HG03378 (cell line): ENCODE results near the gene ZBTB43.

ENCODE experiments used
- ATAC-seq: cut with Tn5 transposase; IDR thresholded peaks from one replicate; pipeline ENCODE4 v1.9.1; 2021; ENCODE audit warnings: mild to moderate bottlenecking, moderate library complexity; ENCODE audit not compliant: unreplicated experiment

ZBTB43 gene

DNA sequence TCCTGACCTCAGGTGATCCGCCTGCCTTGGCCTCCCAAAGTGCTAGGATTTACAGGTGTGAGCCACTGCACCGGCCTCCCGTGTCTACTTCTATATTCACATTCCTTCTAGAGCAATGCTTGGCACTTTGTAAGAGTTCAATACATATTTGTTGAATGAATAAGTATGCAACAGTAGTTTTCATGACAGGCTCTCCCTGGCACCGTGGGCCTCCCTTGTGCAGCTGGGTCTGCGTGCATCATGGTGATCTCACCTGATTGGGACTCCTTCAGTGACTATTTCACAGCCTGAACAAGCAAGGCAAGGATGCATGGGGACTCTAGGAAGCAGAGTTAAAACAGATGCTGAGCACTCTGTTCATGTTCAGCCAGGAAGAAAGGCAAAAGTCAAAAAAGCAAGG lies 48.8 kb downstream of the ZBTB43 start:
- no peak for ATAC-seq

DNA sequence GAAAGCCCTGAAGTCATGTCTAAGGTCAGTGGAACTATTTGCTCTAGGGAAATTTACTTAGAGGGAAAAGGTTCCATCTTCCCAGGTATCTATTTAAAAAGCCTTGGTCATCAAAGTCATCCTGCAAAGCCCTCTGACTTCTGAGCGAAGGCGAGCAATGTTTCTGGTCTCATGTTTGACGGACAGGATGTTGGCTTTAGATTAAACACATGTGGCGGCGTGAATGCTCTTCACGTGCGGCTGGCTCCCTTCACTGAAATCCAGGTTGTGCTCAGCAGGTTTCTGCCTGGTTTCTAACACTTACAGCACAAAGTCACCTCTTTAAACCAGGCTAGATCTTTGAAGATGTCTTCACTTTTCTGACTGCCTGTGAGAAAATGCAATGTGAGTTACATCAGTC lies 49.9 kb downstream of the ZBTB43 start:
- no peak for ATAC-seq

DNA sequence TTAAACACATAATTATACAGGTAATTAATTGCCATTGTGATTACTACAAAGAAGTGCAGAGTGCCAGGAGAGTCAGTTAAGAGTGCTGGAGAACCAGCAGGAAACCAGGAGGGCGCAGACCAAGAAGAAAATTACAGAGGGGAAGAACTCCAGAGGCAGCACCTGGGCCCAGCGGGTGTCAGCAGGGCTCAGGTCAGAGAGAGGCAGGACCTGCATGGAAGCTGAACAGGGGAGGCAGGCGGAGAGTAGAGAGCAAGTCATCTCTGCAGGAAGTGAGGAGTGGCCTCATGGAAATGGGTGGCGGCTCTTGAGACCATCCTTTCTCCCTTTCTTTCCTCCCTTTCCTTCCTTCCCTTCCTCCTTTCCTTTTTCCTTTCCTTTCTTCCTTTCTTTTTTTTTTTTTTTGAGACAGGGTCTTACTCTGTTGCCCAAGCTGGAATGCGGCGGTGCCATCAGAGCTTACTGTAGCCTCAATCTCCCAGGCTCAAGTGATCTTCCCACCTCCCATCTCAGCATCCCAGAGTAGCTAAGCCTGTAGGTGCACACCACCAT lies 51.6 kb downstream of the ZBTB43 start:
- no peak for ATAC-seq

DNA sequence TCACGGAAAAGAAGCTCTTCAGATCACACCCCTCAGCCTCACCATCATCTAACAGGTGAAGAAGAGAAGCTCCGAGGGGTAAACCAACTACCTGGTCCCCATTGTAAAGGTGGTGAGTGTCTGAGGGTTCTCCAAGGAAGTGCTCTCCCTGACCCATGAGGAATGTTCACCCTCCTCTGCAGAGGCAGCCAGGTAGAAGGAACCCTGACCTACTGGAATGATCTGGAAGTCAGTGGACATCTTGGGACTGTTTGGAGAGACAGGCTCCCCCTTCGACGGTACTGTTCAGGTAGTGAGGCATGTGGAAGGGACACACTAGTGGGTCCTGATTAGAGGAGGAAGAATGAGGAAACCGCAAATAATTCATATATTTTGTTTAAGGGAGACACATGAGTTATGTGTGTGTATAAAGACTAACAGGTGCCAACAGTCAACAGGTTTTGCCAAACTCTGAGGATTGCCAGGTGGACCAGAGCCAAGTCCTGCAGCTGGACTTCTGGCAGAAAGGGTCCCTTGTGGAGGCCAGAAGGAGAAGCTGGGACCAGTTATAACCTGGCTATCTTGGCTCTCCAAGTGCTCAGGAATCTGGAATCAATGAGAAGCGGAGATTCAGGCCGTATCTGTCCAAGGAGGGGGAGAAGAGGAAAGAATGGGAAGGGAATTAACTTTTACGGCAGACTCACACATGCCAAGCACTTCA lies 52.6 kb downstream of the ZBTB43 start:
- no peak for ATAC-seq

DNA sequence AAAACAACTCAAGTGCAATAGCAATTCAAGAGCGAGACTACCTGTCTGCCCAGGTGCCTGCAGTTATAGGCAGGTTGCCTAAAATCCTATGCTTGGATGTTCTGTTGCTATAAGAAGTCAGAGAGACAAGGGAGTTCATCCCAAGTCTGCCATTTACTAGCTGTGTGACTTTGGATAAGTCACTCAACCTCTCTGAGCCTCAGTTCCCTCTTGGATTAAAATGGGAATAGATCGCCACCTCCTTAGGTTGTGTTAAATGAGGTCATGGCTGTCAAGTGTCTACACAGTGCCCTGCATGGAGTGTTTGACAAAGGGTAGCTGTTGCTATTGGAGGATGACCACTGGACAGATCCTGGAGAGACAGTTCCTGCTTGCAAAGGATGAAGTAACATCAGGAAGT lies 54.3 kb downstream of the ZBTB43 start:
- no peak for ATAC-seq

DNA sequence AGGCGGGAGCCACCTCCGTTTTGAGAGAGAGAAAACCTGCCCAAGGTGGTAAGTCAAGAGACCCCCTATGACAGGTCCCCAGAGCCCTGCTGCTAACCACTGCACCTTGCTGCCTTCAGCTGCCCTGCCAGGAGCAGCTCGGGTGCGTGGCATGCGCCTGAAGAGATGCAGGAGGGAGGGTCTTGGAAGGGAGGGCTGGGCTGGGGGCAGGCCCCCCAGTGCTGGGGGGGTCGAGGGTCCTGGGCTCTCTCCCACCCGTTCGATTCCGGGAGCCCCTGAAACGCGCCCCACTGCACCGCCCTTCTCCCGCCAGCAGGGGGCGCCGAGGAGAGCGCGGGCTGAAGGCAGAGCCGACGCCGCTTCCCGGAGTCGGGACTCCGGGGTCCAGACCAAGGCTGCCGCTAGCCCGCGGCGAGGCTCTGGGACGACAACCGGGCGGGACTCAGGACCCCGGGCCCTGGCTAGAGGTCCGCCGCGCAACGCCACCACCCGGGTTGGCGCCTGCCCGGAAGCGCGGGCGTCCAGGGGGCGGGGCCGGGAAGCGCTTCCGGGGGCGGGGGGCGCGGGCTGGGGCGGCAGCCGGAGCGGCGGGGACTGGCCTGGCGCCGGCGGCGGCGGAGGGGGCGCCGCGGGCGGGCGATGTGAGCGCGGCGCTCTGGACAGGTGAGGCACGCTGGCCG lies 55.4 kb downstream of the ZBTB43 start, which contains the start of gene ZBTB34:
TSS of gene ZBTB34 (plus strand) at position 563 of the 680 bp plus-strand sequence. CDS start 18,761 bp downstream, outside the sequence.
- ATAC-seq = peak; percentile 56

DNA sequence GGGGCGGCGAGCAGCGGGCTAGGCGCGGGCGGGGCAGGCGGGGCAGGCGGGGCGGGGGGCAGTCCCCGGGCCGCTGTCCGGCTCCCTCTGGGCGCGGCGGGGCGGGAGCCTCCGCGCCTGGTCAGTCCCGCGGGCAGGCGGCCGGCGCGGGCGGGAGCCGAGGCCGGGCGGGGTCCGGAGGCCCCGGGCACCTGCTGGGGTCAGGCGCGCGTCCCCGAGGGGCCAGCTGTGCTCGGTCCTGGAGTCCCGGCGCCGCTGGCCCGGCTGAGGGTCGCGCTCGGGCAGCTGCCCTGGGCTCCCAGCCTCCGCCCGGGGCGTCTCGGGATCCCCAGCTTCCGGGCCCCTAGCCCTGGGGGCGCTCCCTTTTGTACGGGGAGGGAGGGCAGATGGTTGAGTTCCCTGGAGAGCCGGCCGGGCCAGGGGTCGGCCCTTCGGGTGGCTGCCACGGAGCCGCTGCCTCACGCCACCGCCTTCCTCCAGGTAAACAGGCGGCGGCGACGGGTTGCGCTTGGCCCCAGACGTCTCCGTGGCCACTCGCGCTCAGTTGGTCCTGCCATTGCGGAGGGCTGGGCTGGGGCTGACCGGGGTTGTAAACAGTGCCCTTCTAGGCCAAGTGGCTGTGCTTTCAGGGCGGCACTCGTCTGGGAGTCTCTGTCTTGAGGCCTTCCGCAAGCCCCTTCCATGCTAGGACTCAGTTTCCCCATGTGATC lies 56.1 kb downstream of the ZBTB43 start:
- peak; percentile 12 for ATAC-seq

DNA sequence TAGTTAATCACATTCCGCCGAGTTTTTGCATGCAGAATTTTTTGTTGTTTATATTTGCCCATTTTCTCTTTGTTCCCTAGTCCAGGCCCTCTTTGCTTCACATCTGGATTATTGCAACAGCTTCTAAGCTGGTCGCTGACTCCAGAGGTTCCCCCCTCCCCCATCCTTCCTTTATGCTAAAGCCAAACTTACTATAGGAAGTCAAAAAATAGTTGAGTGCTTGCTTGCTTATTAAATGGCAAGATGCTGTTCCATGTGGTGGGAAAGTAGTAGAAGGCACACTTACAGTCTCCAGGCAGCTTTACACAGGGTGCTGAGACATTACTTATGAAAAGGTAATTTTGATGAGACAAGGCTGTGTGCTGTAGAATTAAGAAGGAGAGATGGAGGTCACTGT lies 56.9 kb downstream of the ZBTB43 start:
- no peak for ATAC-seq

DNA sequence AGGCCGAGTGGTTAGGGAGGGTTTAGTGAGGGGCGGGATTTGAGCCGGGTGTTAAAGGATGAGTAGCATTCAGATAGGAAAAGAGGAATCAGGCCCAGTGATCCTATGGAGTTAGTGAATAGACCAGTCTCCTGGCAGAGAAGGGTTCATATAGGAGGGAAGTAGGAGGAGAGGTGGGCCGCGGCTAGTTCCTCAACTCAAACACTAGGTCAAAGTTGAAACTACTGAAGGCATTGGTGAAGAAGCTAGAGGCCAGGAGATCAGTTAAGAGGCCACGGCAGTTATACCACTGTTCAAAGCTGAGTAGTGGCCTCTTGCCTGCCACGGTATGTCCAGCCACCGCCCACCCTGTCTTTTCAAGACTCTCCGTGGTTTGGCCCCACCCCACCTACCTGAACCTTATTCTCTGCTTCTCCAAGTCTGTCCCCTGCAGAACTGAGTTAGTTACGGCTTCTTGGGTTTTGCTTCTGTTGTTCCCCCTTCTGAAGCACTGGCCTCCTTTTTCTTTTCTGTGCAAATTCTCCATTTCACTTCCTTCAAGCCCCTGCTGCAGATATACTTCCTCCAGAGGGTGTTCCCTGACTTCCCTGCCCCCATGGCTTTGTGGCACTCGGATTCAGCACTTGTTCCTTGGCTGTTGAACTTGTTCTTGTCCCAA lies 57.4 kb downstream of the ZBTB43 start:
- ATAC-seq = no peak

DNA sequence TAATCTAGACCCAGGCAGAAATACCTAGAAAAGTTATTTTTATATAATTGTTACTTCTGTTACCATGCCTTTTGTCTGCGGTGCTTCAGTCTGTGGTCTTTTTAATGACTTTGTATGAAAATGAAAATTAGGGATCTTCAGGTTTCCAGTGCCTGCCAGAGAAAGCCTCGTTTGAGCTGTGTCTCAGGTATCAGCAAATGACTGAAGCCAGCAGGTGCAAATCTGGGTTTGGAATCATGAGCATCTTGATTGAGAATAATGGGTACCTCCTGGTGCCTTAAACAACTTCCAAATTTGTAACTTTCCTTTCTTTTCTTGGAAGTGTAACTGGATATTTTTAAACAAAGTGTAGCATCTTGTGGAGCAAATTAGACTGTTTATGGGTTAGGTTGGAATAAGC lies 59.9 kb downstream of the ZBTB43 start:
- no peak for ATAC-seq

DNA sequence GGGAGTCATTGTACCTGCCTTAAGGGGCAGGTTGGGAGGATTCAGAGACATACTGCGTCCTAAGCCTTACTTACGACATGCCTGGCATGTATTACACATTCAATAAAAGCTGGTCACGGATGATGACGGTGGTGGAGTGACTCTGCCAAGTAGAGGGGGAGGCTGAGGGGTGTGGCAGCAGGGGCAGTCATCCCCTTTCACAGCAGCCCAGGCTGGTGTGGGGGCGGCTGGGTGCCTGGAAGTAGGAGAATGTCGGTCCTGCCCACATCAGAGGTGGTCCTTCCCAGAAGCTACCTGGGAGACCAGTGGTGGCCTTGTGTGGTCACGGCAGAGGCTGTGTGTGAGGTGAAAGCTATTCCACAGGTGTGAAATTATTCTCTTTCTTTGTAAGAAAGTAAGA lies 64.5 kb downstream of the ZBTB43 start:
- no peak for ATAC-seq

DNA sequence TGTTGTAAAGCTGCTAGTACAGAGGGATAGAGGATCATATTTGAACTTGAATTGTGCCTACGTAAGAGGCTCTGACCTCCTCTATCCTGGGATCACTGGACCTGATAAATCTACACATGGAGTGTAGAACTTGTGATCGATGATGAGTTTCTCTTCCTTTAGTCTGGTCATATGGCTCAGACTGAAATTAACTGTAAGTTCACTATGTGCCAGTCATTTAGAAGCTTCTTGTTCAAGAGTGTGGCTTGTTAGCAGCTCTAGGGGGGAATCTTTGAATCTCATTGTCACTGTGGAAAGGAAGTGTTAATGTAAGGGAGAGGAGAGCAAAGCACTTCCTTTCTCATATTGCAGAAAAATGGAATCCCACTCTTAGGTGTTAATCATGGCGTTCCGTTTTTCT lies 67.7 kb downstream of the ZBTB43 start:
- no peak for ATAC-seq

DNA sequence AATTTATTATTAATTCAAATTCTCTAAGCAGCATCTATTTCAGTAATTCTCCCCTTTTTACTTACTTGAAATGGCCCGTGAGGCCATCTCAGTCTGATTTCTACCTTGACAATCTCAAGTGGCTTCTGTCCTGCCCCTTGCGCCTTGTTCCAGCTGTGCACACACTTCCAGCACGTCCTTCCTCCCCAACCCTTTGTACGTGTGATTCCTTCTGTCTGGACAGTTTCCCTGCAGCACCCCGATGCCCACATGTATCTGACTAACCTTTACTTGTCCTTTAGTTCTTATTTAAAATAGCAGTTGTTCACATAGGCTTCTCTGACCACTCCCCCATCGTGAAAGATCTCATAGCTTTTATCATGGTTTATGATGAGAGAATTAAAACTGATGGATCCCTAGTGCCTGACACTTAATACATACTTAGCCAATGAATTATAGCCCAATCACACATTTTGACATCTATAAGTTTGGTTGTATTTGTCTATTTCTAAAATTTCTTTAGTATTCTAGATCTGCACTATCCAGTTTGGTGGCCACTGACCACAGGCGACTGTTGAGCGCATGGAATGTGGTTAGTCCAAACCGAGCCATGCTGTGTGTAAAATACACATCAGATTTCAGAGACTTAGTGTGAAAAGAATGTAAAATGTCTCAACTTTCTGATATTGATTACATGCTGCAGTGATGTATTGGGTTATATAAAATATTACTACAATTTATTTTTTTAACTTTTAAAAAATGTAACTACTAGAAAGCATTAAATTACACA lies 69.9 kb downstream of the ZBTB43 start:
- no peak for ATAC-seq

DNA sequence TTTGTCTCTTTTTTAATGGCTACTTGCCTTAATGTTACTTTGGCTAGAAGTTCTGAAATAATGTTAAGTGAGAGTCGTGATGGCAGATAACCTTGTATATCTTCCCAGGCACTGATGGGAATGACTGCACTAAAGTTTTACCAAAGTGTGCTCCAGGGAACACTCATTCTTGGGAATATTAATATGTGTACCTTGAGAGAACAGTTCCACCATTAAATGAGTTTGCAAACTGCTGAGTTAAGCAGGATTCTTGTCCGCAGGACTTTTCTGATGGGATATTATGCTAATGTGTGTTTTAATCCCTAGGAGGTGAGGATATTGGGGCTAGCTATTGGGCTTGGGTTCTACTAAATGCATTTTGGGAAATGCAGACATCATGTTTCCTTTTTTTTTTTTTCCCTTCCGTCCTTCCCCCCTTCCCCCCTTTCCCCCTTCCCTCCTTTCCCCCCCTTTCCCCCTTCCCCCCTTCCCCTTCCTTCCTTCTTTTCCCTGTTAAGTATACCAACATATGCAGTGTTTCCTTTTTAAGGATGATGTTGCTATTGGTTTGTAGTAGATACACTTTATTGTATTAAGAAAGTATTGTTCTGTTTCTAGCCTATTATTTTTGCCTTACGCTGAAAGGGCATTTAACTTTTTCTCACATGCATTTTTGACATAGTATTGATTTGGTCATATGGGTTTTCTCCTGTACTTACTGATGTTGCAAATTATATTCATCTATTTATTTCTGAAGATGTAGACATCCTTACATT lies 71.1 kb downstream of the ZBTB43 start:
- no peak for ATAC-seq

DNA sequence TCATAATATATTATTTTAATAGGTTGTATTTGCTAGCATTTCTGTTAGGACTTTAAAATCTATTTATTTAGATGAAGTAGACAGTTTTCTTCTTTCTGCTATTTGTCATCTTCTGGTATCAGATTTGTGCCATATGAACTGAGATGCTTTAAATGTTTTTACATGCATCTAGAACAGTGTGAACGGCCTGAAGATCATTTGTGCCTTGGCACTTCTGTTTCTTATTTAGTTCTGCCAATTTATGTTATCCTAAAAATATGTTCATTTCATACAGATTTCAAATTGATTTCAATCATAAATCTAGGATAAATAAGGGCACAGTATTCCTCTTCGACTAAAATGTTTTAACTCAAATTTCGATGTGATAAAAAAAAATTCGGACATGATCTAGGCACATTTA lies 71.7 kb downstream of the ZBTB43 start:
- ATAC-seq = no peak

DNA sequence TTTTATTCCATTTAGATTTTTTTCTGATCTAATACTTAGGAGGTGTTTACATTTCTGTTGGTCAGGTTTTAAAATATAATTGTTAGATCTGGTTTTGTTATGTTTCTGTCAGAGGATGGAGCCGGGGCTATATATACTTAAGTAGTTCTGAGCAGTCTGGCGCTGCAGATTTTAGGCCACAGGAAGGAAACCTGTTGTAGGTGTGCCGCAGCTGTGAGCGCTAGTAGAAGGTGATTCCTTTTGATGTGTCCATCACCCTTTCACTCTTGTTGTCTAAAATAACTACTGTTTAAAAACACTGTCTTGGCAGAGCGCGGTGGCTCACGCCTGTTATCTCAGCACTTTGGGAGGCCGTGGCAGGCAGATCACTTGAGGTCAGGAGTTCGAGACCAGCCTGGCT lies 72.6 kb downstream of the ZBTB43 start:
- ATAC-seq = no peak

DNA sequence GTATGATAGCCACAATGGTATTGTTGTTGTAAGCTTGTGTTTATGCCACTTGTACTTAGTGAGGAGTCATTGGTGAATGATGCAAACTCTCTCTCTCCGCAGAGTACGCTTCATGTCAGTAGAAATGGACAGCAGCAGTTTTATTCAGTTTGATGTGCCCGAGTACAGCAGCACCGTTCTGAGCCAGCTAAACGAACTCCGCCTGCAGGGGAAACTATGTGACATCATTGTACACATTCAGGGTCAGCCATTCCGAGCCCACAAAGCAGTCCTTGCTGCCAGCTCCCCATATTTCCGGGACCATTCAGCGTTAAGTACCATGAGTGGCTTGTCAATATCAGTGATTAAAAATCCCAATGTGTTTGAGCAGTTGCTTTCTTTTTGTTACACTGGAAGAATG lies 74.4 kb downstream of the ZBTB43 start:
- ATAC-seq = no peak

DNA sequence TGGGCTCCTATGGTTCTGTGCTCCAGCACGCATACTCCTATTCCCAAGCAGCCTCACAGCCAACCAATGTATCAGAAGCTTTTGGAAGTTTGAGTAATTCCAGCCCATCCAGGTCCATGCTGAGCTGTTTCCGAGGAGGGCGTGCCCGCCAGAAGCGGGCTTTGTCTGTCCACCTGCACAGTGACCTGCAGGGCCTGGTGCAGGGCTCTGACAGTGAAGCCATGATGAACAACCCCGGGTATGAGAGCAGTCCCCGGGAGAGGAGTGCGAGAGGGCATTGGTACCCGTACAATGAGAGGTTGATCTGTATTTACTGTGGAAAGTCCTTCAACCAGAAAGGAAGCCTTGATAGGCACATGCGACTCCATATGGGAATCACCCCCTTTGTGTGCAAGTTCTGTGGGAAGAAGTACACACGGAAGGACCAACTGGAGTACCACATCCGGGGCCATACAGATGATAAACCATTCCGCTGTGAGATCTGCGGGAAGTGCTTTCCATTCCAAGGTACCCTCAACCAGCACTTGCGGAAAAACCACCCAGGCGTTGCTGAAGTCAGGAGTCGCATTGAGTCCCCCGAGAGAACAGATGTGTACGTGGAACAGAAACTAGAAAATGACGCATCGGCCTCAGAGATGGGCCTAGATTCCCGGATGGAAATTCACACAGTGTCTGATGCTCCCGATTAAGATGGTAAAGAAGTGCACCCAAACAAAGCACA lies 75.5 kb downstream of the ZBTB43 start:
- no peak for ATAC-seq

DNA sequence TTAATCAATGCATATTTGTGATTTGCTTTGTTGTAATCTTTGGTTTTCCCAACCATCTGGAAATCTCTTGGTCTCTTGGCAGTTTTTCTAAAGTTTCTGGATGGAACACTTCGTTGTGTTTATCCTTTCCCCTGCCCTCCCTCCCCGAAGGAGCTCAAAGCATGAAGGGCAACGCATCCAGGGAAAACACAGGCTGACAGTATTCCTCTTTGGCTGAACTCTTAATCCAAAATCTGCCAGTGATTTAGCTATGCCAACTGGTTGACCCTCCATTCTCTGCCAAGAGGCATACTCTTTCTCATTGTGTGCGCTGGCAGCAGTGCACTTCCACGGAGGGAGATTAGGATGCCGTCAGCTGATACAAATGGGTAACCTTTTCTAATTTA lies 76.1 kb downstream of the ZBTB43 start:
- no peak for ATAC-seq
